Trophoblast cell (in vitro differentiated cells and primary cell): ENCODE results near the gene CTSC.

ENCODE experiments used
- DNase-seq, 2 donors: peaks; one replicate each; pipeline ENCODE4 v3.0.0-alpha.2; 2016
- H2AFZ ChIP-seq: 2 replicates; pipeline ENCODE4 v1.6.1; 2013; ENCODE audit warnings: low read length, moderate library complexity, mild to moderate bottlenecking; ENCODE audit not compliant: insufficient read depth, poor library complexity
- H2AK5ac ChIP-seq: 2 replicates; pipeline ENCODE4 v1.6.1; 2013; ENCODE audit warnings: mild to moderate bottlenecking, low read length
- H2BK120ac ChIP-seq: 2 replicates; pipeline ENCODE4 v1.6.1; 2013; ENCODE audit warnings: low read length, mild to moderate bottlenecking, moderate library complexity; ENCODE audit not compliant: insufficient read depth, poor library complexity
- H2BK12ac ChIP-seq: 2 replicates; pipeline ENCODE4 v1.6.1; 2013; ENCODE audit warnings: mild to moderate bottlenecking, low read length, moderate library complexity
- H2BK5ac ChIP-seq: 2 replicates; pipeline ENCODE4 v1.6.1; 2013; ENCODE audit warnings: low read length, low read depth, moderate library complexity, mild to moderate bottlenecking; ENCODE audit not compliant: poor library complexity
- H3K14ac ChIP-seq: 2 replicates; pipeline ENCODE4 v1.6.1; 2013; ENCODE audit warnings: mild to moderate bottlenecking, low read length
- H3K18ac ChIP-seq: 2 replicates; pipeline ENCODE4 v1.6.1; 2013; ENCODE audit warnings: mild to moderate bottlenecking, low read length
- H3K23ac ChIP-seq: 2 replicates; pipeline ENCODE4 v1.6.1; 2013; ENCODE audit warnings: low read length
- H3K27ac ChIP-seq: 2 replicates; pipeline ENCODE4 v1.5.1; 2013; ENCODE audit warnings: low read depth, mild to moderate bottlenecking, inconsistent platforms, low read length, moderate library complexity
- H3K27me3 ChIP-seq: 2 replicates; pipeline ENCODE4 v1.6.1; 2013; ENCODE audit warnings: inconsistent platforms, mild to moderate bottlenecking, low read length, moderate library complexity; ENCODE audit not compliant: insufficient read depth
- H3K36me3 ChIP-seq, 2 experiments: 1 replicate in 1 of 2; 2 replicates in 1 of 2; pipeline ENCODE4 v1.6.1; 2013; ENCODE audit warnings: low read length in 2 of 2, mild to moderate bottlenecking in 2 of 2, moderate library complexity in 1 of 2; ENCODE audit not compliant: insufficient read depth in 2 of 2, control insufficient read depth in 1 of 2
- H3K4ac ChIP-seq: 2 replicates; pipeline ENCODE4 v1.6.1; 2013; ENCODE audit warnings: low read depth, mild to moderate bottlenecking, low read length, moderate library complexity
- H3K4me1 ChIP-seq, 2 experiments: 1 replicate in 1 of 2; 2 replicates in 1 of 2; pipeline ENCODE4 v1.6.1; 2013; ENCODE audit warnings: low read length in 2 of 2, mild to moderate bottlenecking in 2 of 2, moderate library complexity in 1 of 2; ENCODE audit not compliant: insufficient read depth in 2 of 2, control insufficient read depth in 1 of 2
- H3K4me2 ChIP-seq: 2 replicates; pipeline ENCODE4 v1.6.1; 2013; ENCODE audit warnings: inconsistent platforms, mild to moderate bottlenecking, low read length, moderate library complexity
- H3K4me3 ChIP-seq: 2 replicates; pipeline ENCODE4 v1.5.1; 2013; ENCODE audit warnings: mild to moderate bottlenecking, low read depth, low read length, inconsistent platforms
- H3K79me1 ChIP-seq: one replicate; pipeline ENCODE4 v1.6.1; 2013; ENCODE audit warnings: low read length
- H3K79me2 ChIP-seq: 2 replicates; pipeline ENCODE4 v1.6.1; 2013; ENCODE audit warnings: low read length, mild to moderate bottlenecking; ENCODE audit not compliant: control insufficient read depth, insufficient read depth, poor library complexity
- H3K9ac ChIP-seq: 2 replicates; pipeline ENCODE4 v1.6.1; 2013; ENCODE audit warnings: mild to moderate bottlenecking, low read length
- H3K9me3 ChIP-seq: 2 replicates; pipeline ENCODE4 v1.6.1; 2013; ENCODE audit warnings: low read depth, mild to moderate bottlenecking, control low read depth, inconsistent platforms, low read length; ENCODE audit not compliant: insufficient read depth
- H4K12ac ChIP-seq: 2 replicates; pipeline ENCODE4 v1.6.1; 2013; ENCODE audit warnings: low read depth, mild to moderate bottlenecking, low read length, moderate library complexity
- H4K8ac ChIP-seq: 2 replicates; pipeline ENCODE4 v1.6.1; 2013; ENCODE audit warnings: low read depth, mild to moderate bottlenecking, low read length, moderate library complexity
- H4K91ac ChIP-seq: one replicate; pipeline ENCODE4 v1.6.1; 2013; ENCODE audit warnings: low read depth, mild to moderate bottlenecking, low read length, moderate library complexity
- WGBS: extraction: QIAGEN DNeasy Blood & Tissue Kit; methylation state at CpG from one replicate; pipeline ENCODE4 v1.1.7; 2013; ENCODE audit warnings: missing lambda C conversion rate; ENCODE audit not compliant: insufficient read length, insufficient coverage; ENCODE audit errors: extremely low coverage; 5-methylcytosine and 5-hydroxymethylcytosine counted together

The CTSC gene

DNA sequence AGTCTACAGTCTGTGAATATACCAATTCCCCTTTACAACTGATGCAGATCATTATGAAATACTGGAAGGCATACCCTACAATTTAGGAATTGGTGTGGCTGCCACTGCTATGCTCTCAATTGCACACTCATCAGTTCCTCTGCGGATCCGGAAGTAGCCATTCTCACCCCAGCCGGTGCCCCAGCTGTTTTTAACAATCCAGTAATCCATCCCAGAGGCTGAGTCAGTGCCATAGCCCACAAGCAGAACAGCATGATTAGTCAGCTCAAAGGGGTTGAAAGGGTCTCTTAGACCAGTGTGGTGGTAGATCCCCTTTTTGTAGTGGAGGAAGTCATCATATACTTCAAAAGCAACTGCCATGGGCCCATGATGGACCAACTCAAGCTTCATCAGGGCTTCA is 43.6 kb downstream of the CTSC start:
- Histone ChIP-seq H3K18ac (no peak overlapping the region), H3K4me1 (no peaks in the 10 kb centered on the region), H2BK120ac (no peak overlapping the region), H3K9ac (no peak overlapping the region), H3K27me3 (no peaks in the 10 kb centered on the region), H4K12ac (no peak overlapping the region), H3K4ac (no peak overlapping the region), H2BK12ac (no peak overlapping the region), H2AK5ac (no peak overlapping the region), H3K79me2 (no peaks in the 10 kb centered on the region), H3K9me3 (no peaks in the 10 kb centered on the region), H2AFZ (no peak overlapping the region), H4K8ac (no peak overlapping the region), H3K27ac (no peak overlapping the region), H3K36me3 (peaks cover 2% of the 10 kb centered on the region in 2 experiments), H4K91ac (no peak overlapping the region), H3K4me2 (no peak overlapping the region), H3K23ac (no peak overlapping the region), H3K14ac (no peak overlapping the region), H2BK5ac (no peak overlapping the region), H3K4me3 (no peak overlapping the region), H3K79me1 (no peaks in the 10 kb centered on the region)
- no peak for DNase-seq
- WGBS, result no CpG with 5 or more reads among the region's 3 CpGs

DNA sequence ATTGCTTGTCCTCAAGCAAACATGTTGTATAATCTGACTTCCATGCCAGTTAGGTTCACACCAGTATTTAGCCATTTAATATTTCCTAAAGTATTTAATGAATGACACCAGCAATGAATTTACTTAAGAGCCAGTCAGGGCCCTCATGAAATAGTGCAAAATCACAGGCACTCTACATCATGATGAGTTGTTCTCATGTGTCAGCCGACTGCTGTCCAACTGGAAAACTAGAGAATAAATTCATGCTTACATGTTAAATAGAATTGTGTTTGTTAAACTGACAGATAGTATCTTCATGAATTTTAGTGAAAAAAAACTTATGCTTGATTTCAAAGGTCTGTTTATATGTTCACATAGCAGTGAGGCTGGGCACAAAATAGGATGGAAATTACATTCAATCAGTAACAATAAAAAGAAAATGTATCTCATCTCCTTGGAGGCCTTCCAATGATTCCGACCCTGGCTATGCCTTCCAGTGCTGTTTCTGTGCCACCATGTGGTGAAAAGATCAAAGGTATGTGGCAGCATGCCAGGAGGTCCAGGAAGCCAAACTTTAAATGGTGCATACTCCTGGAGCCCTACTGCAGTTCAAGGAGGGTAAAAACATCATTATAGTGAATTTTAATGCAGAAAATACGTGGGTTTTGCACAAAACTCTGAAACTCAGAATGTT is 45.2 kb downstream of the CTSC start:
- Histone ChIP-seq H3K4ac (no peak overlapping the region), H2BK12ac (no peak overlapping the region), H3K18ac (no peak overlapping the region), H3K23ac (no peak overlapping the region), H3K27me3 (no peaks in the 10 kb centered on the region), H2AK5ac (no peak overlapping the region), H3K9ac (no peak overlapping the region), H3K4me1 (no peaks in the 10 kb centered on the region), H4K12ac (no peak overlapping the region), H2BK5ac (no peak overlapping the region), H3K79me2 (no peaks in the 10 kb centered on the region), H3K9me3 (no peaks in the 10 kb centered on the region), H3K27ac (no peak overlapping the region), H3K14ac (no peak overlapping the region), H2BK120ac (no peak overlapping the region), H3K36me3 (peaks cover 2% of the 10 kb centered on the region in 2 experiments), H4K91ac (no peak overlapping the region), H3K4me3 (no peak overlapping the region), H4K8ac (no peak overlapping the region), H3K4me2 (no peak overlapping the region), H3K79me1 (no peaks in the 10 kb centered on the region), H2AFZ (no peak overlapping the region)
- no peak for DNase-seq
- no CpG with 5 or more reads among the region's 3 CpGs for WGBS

GRCh38 chr11:88288560-88288959 is 49.0 kb downstream of the CTSC start:
- WGBS, result no CpG with 5 or more reads among the region's 1 CpG

GRCh38 chr11:88284336-88285050 is 53.0 kb downstream of the CTSC start:
- no peak overlapping the region for H3K9ac ChIP-seq
- no peaks in the 10 kb centered on the region for H3K79me1 ChIP-seq
- peaks cover 0 to 4% of the 10 kb centered on the region in 2 experiments for H3K4me1 ChIP-seq

More at GRCh38 chr11:88288560-88288959, 49.0 kb downstream of the CTSC start:
- no peak overlapping the region for H3K27ac ChIP-seq
- H2BK120ac ChIP-seq, result no peak overlapping the region
- H3K36me3 ChIP-seq, result no peaks in the 10 kb centered on the region
- H2AFZ ChIP-seq, result no peak overlapping the region
- no peaks in the 10 kb centered on the region for H3K9me3 ChIP-seq
- H3K27me3 ChIP-seq, result no peaks in the 10 kb centered on the region
- H3K9ac ChIP-seq, result no peak overlapping the region
- H2BK5ac ChIP-seq, result no peak overlapping the region
- no peak overlapping the region for H4K12ac ChIP-seq
- H3K4me1 ChIP-seq, result peaks cover 0 to 4% of the 10 kb centered on the region in 2 experiments
- no peak overlapping the region for H3K14ac ChIP-seq
- H3K4me3 ChIP-seq, result no peak overlapping the region
- no peak overlapping the region for H4K8ac ChIP-seq
- no peak overlapping the region for H2BK12ac ChIP-seq
- no peak overlapping the region for H2AK5ac ChIP-seq
- no peak overlapping the region for H3K4ac ChIP-seq
- H3K79me1 ChIP-seq, result no peaks in the 10 kb centered on the region
- H3K79me2 ChIP-seq, result no peaks in the 10 kb centered on the region
- no peak overlapping the region for H3K4me2 ChIP-seq
- H3K23ac ChIP-seq, result no peak overlapping the region
- no peak overlapping the region for H4K91ac ChIP-seq
- no peak for DNase-seq
- H3K18ac ChIP-seq, result no peak overlapping the region

More at GRCh38 chr11:88284336-88285050, 53.0 kb downstream of the CTSC start:
- Histone ChIP-seq H4K91ac (no peak overlapping the region), H2AFZ (no peak overlapping the region), H2AK5ac (no peak overlapping the region), H2BK120ac (no peak overlapping the region), H4K12ac (no peak overlapping the region), H3K4ac (no peak overlapping the region), H3K27ac (no peak overlapping the region), H3K4me3 (no peak overlapping the region), H3K79me2 (no peaks in the 10 kb centered on the region), H3K18ac (no peak overlapping the region), H3K9me3 (no peaks in the 10 kb centered on the region), H3K23ac (no peak overlapping the region), H3K4me2 (no peak overlapping the region), H4K8ac (no peak overlapping the region), H2BK12ac (no peak overlapping the region), H3K36me3 (no peaks in the 10 kb centered on the region), H3K27me3 (no peaks in the 10 kb centered on the region), H3K14ac (no peak overlapping the region), H2BK5ac (no peak overlapping the region)
- no peak for DNase-seq
